GM12878 (cell line): ENCODE results near the gene GTF3C1. TPM values are rescaled to one million over a fixed set of nuclear protein-coding genes. Genes with fewer than 3 reads are reported as not detected.

Experiments
- ATAC-seq: fragments of 200-7000 bp; cut with Tn5 transposase; 3 replicates; pipeline ENCODE4 v1.9.1; 2020; ENCODE audit warnings: mild to moderate bottlenecking, moderate library complexity
- BruUV-seq: library from RNA; stranded (reverse); fragments of 400-500 nt; replicated peaks from 2 replicates; lab custom pipeline; 2021; lab: Mats Ljungman, UMichigan
- CTCF ChIA-PET: fragments of 300-600 bp; sonication (Branson Sonifier 250); formaldehyde crosslinking; extraction: SDS; loops from one replicate; lab custom pipeline; 2021; ENCODE audit warnings: inconsistent platforms; lab: Yijun Ruan, JAX
- POLR2A ChIA-PET: fragments of 350-600 bp; formaldehyde crosslinking; extraction: SDS; loops from one replicate; lab custom pipeline; 2021; ENCODE audit warnings: inconsistent platforms; lab: Charles Lee
- RAD21 ChIA-PET: fragments of 300-600 bp; sonication (Branson Sonifier 250); formaldehyde crosslinking; loops from one replicate; lab custom pipeline; 2023; ENCODE audit warnings: antibody characterized with exemption; ENCODE audit not compliant: unreplicated experiment; lab: Charles Lee
- SMC1A ChIA-PET: fragments of 300-600 bp; sonication (Branson Sonifier 250); formaldehyde crosslinking; loops from one replicate; lab custom pipeline; 2023; ENCODE audit not compliant: unreplicated experiment, uncharacterized antibody; lab: Charles Lee
- DNase-seq: peaks from one replicate; pipeline ENCODE4 v3.0.0-alpha.2; 2011; ENCODE audit warnings: low read depth, low spot score
- FAIRE-seq: peaks from 3 replicates; lab custom pipeline; 2011; peaks lifted over from hg19 to GRCh38; lab: Jason Lieb, UNC
- H2AFZ ChIP-seq: 2 replicates; pipeline ENCODE4 v1.6.0; 2011; ENCODE audit warnings: low read depth, low read length, control low read depth; ENCODE audit not compliant: control insufficient read depth
- H3K27ac ChIP-seq: 2 replicates; pipeline ENCODE4 v1.5.1; 2011; ENCODE audit warnings: control low read depth; ENCODE audit not compliant: control insufficient read depth, insufficient read depth
- H3K27me3 ChIP-seq, 2 experiments: replicated peaks in 1 of 2; 2 replicates each; pipeline versions ENCODE4 v1.6.0 to v1.6.1; 2011; ENCODE audit warnings: low read length in 1 of 2; ENCODE audit not compliant: control insufficient read depth in 2 of 2, insufficient read depth in 2 of 2
- H3K36me3 ChIP-seq, 2 experiments: 2 replicates each; pipeline ENCODE4 v1.5.1; 2011; ENCODE audit warnings: low read length in 1 of 2; ENCODE audit not compliant: control insufficient read depth in 2 of 2, insufficient read depth in 2 of 2
- H3K4me1 ChIP-seq: 2 replicates; pipeline ENCODE4 v1.6.1; 2011; ENCODE audit warnings: mild to moderate bottlenecking, low read length, moderate library complexity, mixed read lengths; ENCODE audit not compliant: control insufficient read depth, insufficient read depth
- H3K4me2 ChIP-seq: 2 replicates; pipeline ENCODE4 v1.6.0; 2011; ENCODE audit warnings: control low read depth; ENCODE audit not compliant: control insufficient read depth, insufficient read depth
- H3K4me3 ChIP-seq: fragments of 200-600 bp; sonication (generic); 2 replicates; pipeline ENCODE4 v1.5.1; 2016
- H3K79me2 ChIP-seq: 2 replicates; pipeline ENCODE4 v1.6.0; 2011; ENCODE audit warnings: low read length; ENCODE audit not compliant: control insufficient read depth, insufficient read depth
- H3K9ac ChIP-seq: 2 replicates; pipeline ENCODE4 v1.8.0; 2011; ENCODE audit warnings: low read length, control low read depth, mixed read lengths; ENCODE audit not compliant: control insufficient read depth, insufficient read depth
- H3K9me3 ChIP-seq: replicated peaks from 3 replicates; pipeline ENCODE4 v1.5.1; 2011; ENCODE audit warnings: mild to moderate bottlenecking, low read length; ENCODE audit not compliant: control insufficient read depth, insufficient read depth
- H4K20me1 ChIP-seq: 2 replicates; pipeline ENCODE4 v1.6.0; 2011; ENCODE audit not compliant: control insufficient read depth, insufficient read depth
- ESRRA ChIP-seq: IDR thresholded peaks from 2 replicates; pipeline ENCODE4 v1.6.1; 2012; ENCODE audit warnings: mild to moderate bottlenecking, low read length, improper control_type of control experiment
- IKZF1 ChIP-seq: fragments of 450-650 bp; conservative IDR thresholded peaks from 2 replicates; pipeline ENCODE4 v1.6.1; 2017; ENCODE audit warnings: antibody characterized with exemption, mild to moderate bottlenecking
- RUNX3 ChIP-seq: IDR thresholded peaks from 2 replicates; pipeline ENCODE4 v1.6.1; 2012; ENCODE audit warnings: low read length, inconsistent platforms
- WRNIP1 ChIP-seq: IDR thresholded peaks from 2 replicates; pipeline ENCODE4 v1.6.1; 2011; ENCODE audit warnings: low read depth, low read length, improper control_type of control experiment, borderline replicate concordance
- ZNF274 ChIP-seq: IDR thresholded peaks from one replicate; pipeline ENCODE4 v1.8.0; 2011; ENCODE audit not compliant: insufficient read length, insufficient read depth
- WGBS: methylation state at CpG from one replicate; pipeline ENCODE4 v1.1.6; 2016; ENCODE audit warnings: low lambda C conversion rate; ENCODE audit not compliant: insufficient replicate concordance, insufficient coverage; ENCODE audit errors: missing lambda C conversion rate; 5-methylcytosine and 5-hydroxymethylcytosine counted together
- in situ Hi-C: fragments of 300-500 bp; cut with MboI; formaldehyde crosslinking; loops from 9 replicates; pipeline ENCODE4 v1.14.3; 2018; ENCODE audit warnings: mixed read lengths
- intact Hi-C: fragments of 100-400 bp; cut with micrococcal nuclease; formaldehyde crosslinking; loops from one replicate; pipeline ENCODE4 v1.14.2; 2022; ENCODE audit not compliant: unreplicated experiment
- polyA plus RNA-seq, 11 experiments: library from polyadenylated mRNA; depleted of rRNA in 4 of 11; unstranded in 6 of 11; stranded (reverse) in 5 of 11; fragments of >200 nt; fragmentation: Nextera tagmentation in 4 of 11; fragmentation: Illumina TruSeq in 1 of 11; extraction: Ambion mirVana in 4 of 11; extraction: Trizol in 1 of 11; gene quantifications; 1 replicate in 1 of 11; 2 replicates in 10 of 11; pipeline versions ENCODE4 v1.2.1 to v1.2.3, GENCODE V29; 2011 to 2016; ENCODE audit warnings: inconsistent platforms in 2 of 11, missing spikeins in 2 of 11, low read depth in 1 of 11
- total RNA-seq, 4 experiments: library from RNA; depleted of rRNA in 3 of 4; stranded (reverse); fragments of >200 nt in 3 of 4; fragmentation: Illumina TruSeq in 1 of 4; extraction: Trizol in 1 of 4; gene quantifications; 2 replicates each; pipeline versions ENCODE4 v1.2.1 to v1.2.3, GENCODE V29; 2013 to 2021
- TF ChIP-seq, protein P1 (sequence below): fragments of 450-650 bp; IDR thresholded peaks from 2 replicates; pipeline ENCODE4 v1.6.1; 2017; ENCODE audit warnings: mild to moderate bottlenecking, moderate library complexity

Gene GTF3C1
- total and polyA plus RNA-seq, 10 of the 15 experiments (the other 5 are each of a cell fraction or from before 2014, with no cell fraction given), result 0.98 to 60.9 (median 34.3) TPM

- Histone ChIP-seq H2AFZ (no peak overlapping the region), H3K9me3 (no peaks in the 10 kb centered on the region), H3K4me2 (no peak overlapping the region), H3K27me3 (no peaks in the 10 kb centered on the region), H3K36me3 (no peaks in the 10 kb centered on the region), H4K20me1 (no peaks in the 10 kb centered on the region), H3K4me1 (peaks cover 7% of the 10 kb centered on the region), H3K4me3 (no peak overlapping the region), H3K79me2 (no peaks in the 10 kb centered on the region), H3K27ac (no peak overlapping the region), H3K9ac (no peak overlapping the region)
- no peak for TF ChIP-seq WRNIP1
- TF ChIP-seq RUNX3, result no peak
- no peak for TF ChIP-seq ESRRA
- TF ChIP-seq ZNF274, result no peak
- TF ChIP-seq IKZF1, result no peak
- TF ChIP-seq, protein P1, sequence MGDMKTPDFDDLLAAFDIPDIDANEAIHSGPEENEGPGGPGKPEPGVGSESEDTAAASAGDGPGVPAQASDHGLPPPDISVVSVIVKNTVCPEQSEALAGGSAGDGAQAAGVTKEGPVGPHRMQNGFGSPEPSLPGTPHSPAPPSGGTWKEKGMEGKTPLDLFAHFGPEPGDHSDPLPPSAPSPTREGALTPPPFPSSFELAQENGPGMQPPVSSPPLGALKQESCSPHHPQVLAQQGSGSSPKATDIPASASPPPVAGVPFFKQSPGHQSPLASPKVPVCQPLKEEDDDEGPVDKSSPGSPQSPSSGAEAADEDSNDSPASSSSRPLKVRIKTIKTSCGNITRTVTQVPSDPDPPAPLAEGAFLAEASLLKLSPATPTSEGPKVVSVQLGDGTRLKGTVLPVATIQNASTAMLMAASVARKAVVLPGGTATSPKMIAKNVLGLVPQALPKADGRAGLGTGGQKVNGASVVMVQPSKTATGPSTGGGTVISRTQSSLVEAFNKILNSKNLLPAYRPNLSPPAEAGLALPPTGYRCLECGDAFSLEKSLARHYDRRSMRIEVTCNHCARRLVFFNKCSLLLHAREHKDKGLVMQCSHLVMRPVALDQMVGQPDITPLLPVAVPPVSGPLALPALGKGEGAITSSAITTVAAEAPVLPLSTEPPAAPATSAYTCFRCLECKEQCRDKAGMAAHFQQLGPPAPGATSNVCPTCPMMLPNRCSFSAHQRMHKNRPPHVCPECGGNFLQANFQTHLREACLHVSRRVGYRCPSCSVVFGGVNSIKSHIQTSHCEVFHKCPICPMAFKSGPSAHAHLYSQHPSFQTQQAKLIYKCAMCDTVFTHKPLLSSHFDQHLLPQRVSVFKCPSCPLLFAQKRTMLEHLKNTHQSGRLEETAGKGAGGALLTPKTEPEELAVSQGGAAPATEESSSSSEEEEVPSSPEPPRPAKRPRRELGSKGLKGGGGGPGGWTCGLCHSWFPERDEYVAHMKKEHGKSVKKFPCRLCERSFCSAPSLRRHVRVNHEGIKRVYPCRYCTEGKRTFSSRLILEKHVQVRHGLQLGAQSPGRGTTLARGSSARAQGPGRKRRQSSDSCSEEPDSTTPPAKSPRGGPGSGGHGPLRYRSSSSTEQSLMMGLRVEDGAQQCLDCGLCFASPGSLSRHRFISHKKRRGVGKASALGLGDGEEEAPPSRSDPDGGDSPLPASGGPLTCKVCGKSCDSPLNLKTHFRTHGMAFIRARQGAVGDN, result no peak
- DNase-seq (no peak), ATAC-seq (no peak), FAIRE-seq (no peak)
- POLR2A ChIA-PET, result interaction anchor here (0.6 kb wide), 1 partner anchor 31 kb away, joined by 3 read pairs; no protein-coding TSS in a partner anchor
- in situ Hi-C loops, result no loop called here
- SMC1A ChIA-PET, result no interaction called here
- RAD21 ChIA-PET, result no interaction called here
- no TSS peak for BruUV-seq
- WGBS, result 61% methylated on average over 5 of the region's 5 CpGs
- intact Hi-C loops, result no loop called here
- CTCF ChIA-PET, result no interaction called here
These were observed 27.0 kb upstream of the GTF3C1 start for GRCh38 chr16:27576729-27577128.
